Stimulated activated effector memory CD8-positive, alpha-beta T cell treated with anti-CD3 and anti-CD28 coated beads, Interleukin-12 subunit alpha, Interleukin-12 subunit beta, amount 100 ng/mL, for 72 hours (primary cell): ENCODE measurements around the gene TOR1B.
A peak's percentile ranks its signal among the peaks of the same experiment; 100 is the strongest.
"Not testable (repeated sequence)": the region's sequence is repeated elsewhere in the genome, so short reads cannot be mapped to it uniquely, and the experiment has no call there.

Experiments used
- ATAC-seq: fragments of 150-1000 bp; cut with Tn5 transposase; 2 replicates; pipeline ENCODE4 v1.10.0; 2021
- DNase-seq, 2 donors: peaks; one replicate each; pipeline ENCODE4 v3.0.0; 2021 to 2022; ENCODE audit warnings: low spot score in 2 of 2
- H3K27ac Mint-ChIP-seq: one replicate; pipeline ENCODE4 v1.8.0; 2022; ENCODE audit warnings: mild to moderate bottlenecking, mixed read lengths
- H3K36me3 Mint-ChIP-seq: one replicate; pipeline ENCODE4 v1.8.0; 2022; ENCODE audit warnings: mild to moderate bottlenecking, mixed read lengths
- H3K4me1 Mint-ChIP-seq: one replicate; pipeline ENCODE4 v1.8.0; 2022; ENCODE audit warnings: mixed read lengths
- H3K4me3 Mint-ChIP-seq: one replicate; pipeline ENCODE4 v1.8.0; 2022; ENCODE audit warnings: mild to moderate bottlenecking, mixed read lengths
- H3K9me3 Mint-ChIP-seq: one replicate; pipeline ENCODE4 v1.8.0; 2022; ENCODE audit warnings: mixed read lengths

The TOR1B gene

DNA sequence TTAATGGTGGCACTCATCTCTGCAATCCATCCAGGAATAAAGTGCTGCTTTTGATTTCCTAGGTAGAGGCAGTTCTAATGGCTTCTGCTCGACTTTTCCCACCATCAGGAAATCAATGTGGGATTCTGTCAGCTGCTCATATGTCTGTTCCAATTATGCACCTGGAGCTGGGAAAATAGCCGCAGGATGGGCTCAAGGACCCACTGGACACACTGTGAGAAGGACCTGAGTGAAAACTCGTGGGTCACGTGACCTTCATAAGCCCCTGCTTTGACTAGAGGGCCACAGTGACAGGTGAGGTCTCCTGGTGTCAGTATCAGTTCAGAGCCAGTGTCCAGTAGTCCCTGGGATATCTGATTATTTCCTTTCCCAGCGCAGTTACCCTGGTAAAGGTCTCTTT is 32.2 kb upstream of the TOR1B start:
- peak overlapping the region; percentile 17 for H3K27ac Mint-ChIP-seq
- H3K9me3 Mint-ChIP-seq: no peaks in the 10 kb centered on the region
- H3K4me1 Mint-ChIP-seq: peaks cover 8% of the 10 kb centered on the region
- ATAC-seq (no peak), DNase-seq (no peak)
- no peaks in the 10 kb centered on the region for H3K36me3 Mint-ChIP-seq
- no peak overlapping the region for H3K4me3 Mint-ChIP-seq

- DNase-seq (no peak), ATAC-seq (no peak)
- no peak overlapping the region for H3K4me3 Mint-ChIP-seq
- no peaks in the 10 kb centered on the region for H3K9me3 Mint-ChIP-seq
- H3K36me3 Mint-ChIP-seq: no peaks in the 10 kb centered on the region
- H3K4me1 Mint-ChIP-seq: peaks cover 19% of the 10 kb centered on the region
- H3K27ac Mint-ChIP-seq: no peak overlapping the region
These were observed 29.5 kb upstream of the TOR1B start for GRCh38 chr9:129773262-129774048.

- no peak for DNase-seq
- Mint-ChIP-seq H3K9me3 (no peaks in the 10 kb centered on the region), H3K27ac (no peak overlapping the region), H3K4me1 (peaks cover 19% of the 10 kb centered on the region), H3K36me3 (no peaks in the 10 kb centered on the region), H3K4me3 (no peak overlapping the region)
- no peak for ATAC-seq
These were observed 28.1 kb upstream of the TOR1B start for GRCh38 chr9:129774791-129775447.

GRCh38 chr9:129775448-129775798 is 27.6 kb upstream of the TOR1B start:
- ATAC-seq (no peak), DNase-seq (no peak)
- Mint-ChIP-seq H3K36me3 (no peaks in the 10 kb centered on the region), H3K27ac (no peak overlapping the region), H3K4me1 (peaks cover 19% of the 10 kb centered on the region), H3K4me3 (no peak overlapping the region), H3K9me3 (no peaks in the 10 kb centered on the region)

DNA sequence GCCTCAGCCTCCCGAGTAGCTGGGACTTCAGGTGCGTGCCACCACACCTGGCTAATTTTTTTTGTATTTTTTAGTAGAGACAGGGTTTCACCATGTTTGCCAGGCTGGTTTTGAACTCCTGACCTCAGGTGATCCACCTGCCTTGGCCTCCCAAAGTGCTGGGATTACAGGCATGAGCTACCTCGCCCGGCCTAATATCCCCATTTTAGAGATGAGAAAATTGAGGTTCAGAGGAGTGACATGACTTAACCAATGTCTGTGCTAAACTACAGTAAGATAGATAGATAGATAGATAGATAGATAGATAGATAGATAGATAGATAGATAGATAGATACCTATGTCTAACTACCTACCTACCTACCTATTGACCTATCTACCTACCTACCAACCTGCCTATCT is 26.9 kb upstream of the TOR1B start:
- not testable (repeated sequence) for H3K27ac Mint-ChIP-seq, ATAC-seq, H3K9me3 Mint-ChIP-seq, H3K36me3 Mint-ChIP-seq, DNase-seq, H3K4me3 Mint-ChIP-seq
- H3K4me1 Mint-ChIP-seq: peaks cover 19% of the 10 kb centered on the region

DNA sequence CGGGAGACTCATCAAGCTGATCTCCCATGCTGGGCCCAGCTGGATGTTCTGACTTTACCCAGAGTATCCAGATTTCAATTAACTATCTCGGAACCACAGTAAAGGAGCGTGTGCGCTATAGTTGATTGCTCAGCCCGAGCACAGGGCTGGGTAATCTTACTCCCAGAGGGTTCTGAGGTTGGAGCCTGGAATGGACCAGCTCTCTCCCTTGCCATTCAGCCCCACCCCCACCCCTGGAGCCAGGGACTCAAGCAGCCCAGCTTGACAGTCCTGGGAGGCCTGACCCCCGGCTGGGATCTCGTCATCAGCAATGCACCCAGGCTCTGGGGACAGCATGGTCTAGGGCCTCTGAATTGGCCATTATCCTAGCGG is 26.4 kb upstream of the TOR1B start:
- DNase-seq (no peak), ATAC-seq (no peak)
- H3K36me3 Mint-ChIP-seq: no peaks in the 10 kb centered on the region
- peaks cover 19% of the 10 kb centered on the region for H3K4me1 Mint-ChIP-seq
- H3K4me3 Mint-ChIP-seq: no peak overlapping the region
- H3K27ac Mint-ChIP-seq: peak overlapping the region; percentile 81
- H3K9me3 Mint-ChIP-seq: no peaks in the 10 kb centered on the region

GRCh38 chr9:129776938-129777768 is 25.8 kb upstream of the TOR1B start:
- ATAC-seq: peak; percentile 80
- H3K9me3 Mint-ChIP-seq: no peaks in the 10 kb centered on the region
- H3K36me3 Mint-ChIP-seq: no peaks in the 10 kb centered on the region
- H3K4me3 Mint-ChIP-seq: peak overlapping the region; percentile 30
- peak overlapping the region; percentile 81 for H3K27ac Mint-ChIP-seq
- peaks cover 19% of the 10 kb centered on the region for H3K4me1 Mint-ChIP-seq
- peak in 1 of 2 donors; percentile 12 for DNase-seq

- DNase-seq (no peak), ATAC-seq (no peak)
- Mint-ChIP-seq H3K4me3 (peak overlapping the region; percentile 30), H3K27ac (peak overlapping the region; percentile 81), H3K9me3 (no peaks in the 10 kb centered on the region), H3K4me1 (peaks cover 19% of the 10 kb centered on the region), H3K36me3 (no peaks in the 10 kb centered on the region)
These were observed 25.2 kb upstream of the TOR1B start for GRCh38 chr9:129777769-129778130.

GRCh38 chr9:129778469-129778868 is 24.5 kb upstream of the TOR1B start:
- no peak for ATAC-seq
- no peak overlapping the region for H3K4me3 Mint-ChIP-seq
- no peak for DNase-seq
- no peak overlapping the region for H3K27ac Mint-ChIP-seq
- H3K4me1 Mint-ChIP-seq: peaks cover 20% of the 10 kb centered on the region
- no peaks in the 10 kb centered on the region for H3K9me3 Mint-ChIP-seq
- no peaks in the 10 kb centered on the region for H3K36me3 Mint-ChIP-seq

- Mint-ChIP-seq H3K27ac (peak overlapping the region; percentile 48), H3K4me3 (no peak overlapping the region), H3K9me3 (no peaks in the 10 kb centered on the region), H3K36me3 (no peaks in the 10 kb centered on the region), H3K4me1 (peaks cover 17% of the 10 kb centered on the region)
- ATAC-seq (no peak), DNase-seq (no peak)
These were observed 23.3 kb upstream of the TOR1B start for GRCh38 chr9:129779560-129780190.

GRCh38 chr9:129781131-129781530 is 21.9 kb upstream of the TOR1B start:
- Mint-ChIP-seq H3K36me3 (no peaks in the 10 kb centered on the region), H3K9me3 (no peaks in the 10 kb centered on the region), H3K4me3 (no peak overlapping the region), H3K4me1 (peaks cover 17% of the 10 kb centered on the region), H3K27ac (no peak overlapping the region)
- ATAC-seq: no peak
- DNase-seq: no peak

DNA sequence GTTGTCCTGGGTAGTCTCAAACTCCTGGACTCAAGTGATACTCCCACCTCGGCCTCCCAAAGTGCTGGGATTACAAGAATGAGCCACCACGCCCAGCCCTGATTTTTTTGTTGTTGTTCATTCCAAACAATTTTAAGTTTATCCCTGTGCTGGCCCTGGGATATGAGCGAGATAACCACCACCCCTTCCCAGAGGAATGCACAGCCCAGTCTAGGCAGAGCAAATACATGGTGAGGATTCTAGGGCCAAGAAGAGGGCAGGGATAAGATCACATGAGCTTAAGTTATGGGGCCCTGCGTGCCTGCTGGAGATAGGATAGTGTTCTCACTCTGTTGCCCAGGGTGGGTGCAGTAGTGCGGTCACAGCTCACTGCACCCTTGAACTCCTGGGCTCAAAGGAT is 21.0 kb upstream of the TOR1B start:
- Mint-ChIP-seq H3K9me3 (no peaks in the 10 kb centered on the region), H3K27ac (no peak overlapping the region), H3K4me3 (no peak overlapping the region), H3K36me3 (no peaks in the 10 kb centered on the region), H3K4me1 (peaks cover 15% of the 10 kb centered on the region)
- ATAC-seq (no peak), DNase-seq (no peak)

DNA sequence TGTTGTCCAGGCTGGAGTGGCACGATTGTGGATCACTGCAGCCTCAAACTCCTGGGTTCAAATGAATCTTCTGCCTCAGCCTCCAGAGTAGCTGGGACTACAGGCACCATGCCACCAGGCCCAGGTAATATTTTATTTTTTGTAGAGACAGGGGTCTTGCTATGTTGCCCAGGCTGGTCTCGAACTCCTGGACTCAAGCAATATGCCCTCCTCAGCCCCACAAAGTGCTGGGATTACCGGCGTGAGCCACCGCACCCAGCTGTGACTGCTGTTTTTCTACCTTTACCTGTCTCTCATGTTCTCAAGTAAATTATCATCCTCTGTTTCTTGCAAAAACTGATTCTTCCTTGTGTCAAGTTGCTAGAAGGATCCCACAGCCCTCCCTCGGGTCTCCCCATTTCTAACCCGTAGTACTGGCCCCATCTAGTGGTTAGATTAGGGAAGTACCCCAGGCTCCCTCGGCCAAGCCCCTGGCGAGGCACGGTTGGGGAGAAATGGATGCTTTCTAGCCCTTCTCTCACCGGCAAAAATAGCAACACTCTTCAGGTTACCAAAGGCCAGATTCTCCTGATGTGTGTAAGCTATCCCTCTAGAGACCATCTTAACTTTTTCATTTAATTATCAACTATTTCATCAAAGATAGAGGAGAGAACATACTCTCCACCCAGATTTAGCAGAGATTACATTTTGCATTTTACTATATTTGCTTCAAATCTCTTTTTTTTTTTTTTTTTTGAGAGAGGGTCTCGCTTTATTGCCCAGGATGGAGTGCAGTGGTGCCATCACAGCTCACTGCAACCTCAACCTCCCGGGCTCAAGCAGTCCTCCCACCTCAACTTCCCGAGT is 19.2 kb upstream of the TOR1B start:
- Mint-ChIP-seq H3K4me3 (no peak overlapping the region), H3K27ac (no peak overlapping the region), H3K4me1 (peaks cover 6% of the 10 kb centered on the region), H3K36me3 (no peaks in the 10 kb centered on the region), H3K9me3 (no peaks in the 10 kb centered on the region)
- DNase-seq: peak; percentile 70 to 87
- peak; percentile 95 for ATAC-seq

DNA sequence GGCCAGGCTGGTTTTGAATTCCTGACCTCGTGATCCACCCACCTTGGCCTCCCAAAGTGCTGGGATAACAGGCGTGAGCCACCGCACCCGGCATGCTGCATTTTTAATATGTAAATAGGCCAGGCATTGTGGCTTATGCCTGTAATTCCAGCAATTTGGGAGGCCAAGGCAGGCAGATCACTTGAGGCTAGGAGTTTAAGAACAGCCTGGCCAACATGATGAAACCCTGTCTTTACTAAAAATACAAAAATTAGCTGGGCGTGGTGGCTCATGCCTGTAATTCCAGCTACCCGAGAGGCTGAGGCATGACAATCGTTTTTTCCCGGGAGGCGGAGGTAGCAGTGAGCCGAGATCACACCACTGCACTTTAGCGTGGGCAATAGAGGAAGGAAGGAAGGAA is 18.0 kb upstream of the TOR1B start:
- H3K9me3 Mint-ChIP-seq, H3K4me1 Mint-ChIP-seq, H3K27ac Mint-ChIP-seq, DNase-seq, H3K4me3 Mint-ChIP-seq, H3K36me3 Mint-ChIP-seq, ATAC-seq: not testable (repeated sequence)

DNA sequence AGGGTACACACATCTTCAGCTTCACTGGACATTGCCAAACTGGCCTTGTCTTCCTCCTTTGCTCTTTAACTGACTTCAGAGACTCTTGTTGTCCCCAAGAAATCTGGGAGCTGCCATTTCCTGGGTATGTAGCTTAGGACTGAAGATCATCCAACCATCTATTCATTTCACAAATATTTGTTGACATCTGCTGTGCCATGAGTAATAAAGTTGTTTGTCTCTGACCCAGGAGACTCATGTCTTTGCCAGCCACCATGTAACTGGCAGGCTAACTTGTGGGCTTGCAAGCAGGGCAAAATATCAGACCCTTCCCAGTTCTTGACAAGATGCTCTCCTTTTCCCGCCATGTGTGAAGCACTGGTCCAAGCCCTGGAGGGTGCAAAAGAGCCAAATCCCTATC is 17.1 kb upstream of the TOR1B start:
- Mint-ChIP-seq H3K4me1 (peaks cover 6% of the 10 kb centered on the region), H3K4me3 (no peak overlapping the region), H3K36me3 (no peaks in the 10 kb centered on the region), H3K27ac (no peak overlapping the region), H3K9me3 (no peaks in the 10 kb centered on the region)
- DNase-seq: no peak
- no peak for ATAC-seq
